Activated naive CD8-positive, alpha-beta T cell treated with anti-CD3 and anti-CD28 coated beads, Interleukin-2, amount 50 U/mL, for 16 hours (primary cell): Measurements from ENCODE around the gene SLC17A6.

Source experiments
- DNase-seq: peaks from one replicate; pipeline ENCODE4 v3.0.0-alpha.2; 2020; ENCODE audit warnings: low read depth, low spot score

Gene SLC17A6

GRCh38 chr11:22337596-22338485 is at the start of gene SLC17A6:
TSS of gene SLC17A6 (plus strand) at chr11:22338381. CDS start at chr11:22338534, 153 bp downstream.
- no peak for DNase-seq

GRCh38 chr11:22302368-22302767 is 35.8 kb upstream of the SLC17A6 start:
- DNase-seq, result no peak

- no peak for DNase-seq
These were observed 33.7 kb upstream of the SLC17A6 start for GRCh38 chr11:22304337-22304961.

GRCh38 chr11:22317656-22318055 is 20.5 kb upstream of the SLC17A6 start:
- no peak for DNase-seq

GRCh38 chr11:22331771-22332170 is 6.4 kb upstream of the SLC17A6 start:
- DNase-seq, result no peak

- no peak for DNase-seq
These were observed 1.6 kb upstream of the SLC17A6 start for GRCh38 chr11:22336587-22336986.

- no peak for DNase-seq
These were observed 1.4 kb downstream of the SLC17A6 start for GRCh38 chr11:22339611-22340010.

- no peak for DNase-seq
These were observed 2.1 kb downstream of the SLC17A6 start for GRCh38 chr11:22340235-22340634.

- DNase-seq, result no peak
These were observed 2.8 kb downstream of the SLC17A6 start for GRCh38 chr11:22340701-22341587.

GRCh38 chr11:22341588-22341931 is 3.4 kb downstream of the SLC17A6 start:
- DNase-seq, result no peak

GRCh38 chr11:22342211-22343031 is 4.2 kb downstream of the SLC17A6 start:
- DNase-seq, result no peak

GRCh38 chr11:22343032-22343324 is 4.8 kb downstream of the SLC17A6 start:
- DNase-seq, result no peak

GRCh38 chr11:22343371-22344032 is 5.3 kb downstream of the SLC17A6 start:
- DNase-seq, result no peak

- no peak for DNase-seq
These were observed 5.9 kb downstream of the SLC17A6 start for GRCh38 chr11:22344081-22344480.

- no peak for DNase-seq
These were observed 8.1 kb downstream of the SLC17A6 start for GRCh38 chr11:22346282-22346681.

GRCh38 chr11:22347857-22348487 is 9.8 kb downstream of the SLC17A6 start:
- no peak for DNase-seq

- no peak for DNase-seq
These were observed 11.3 kb downstream of the SLC17A6 start for GRCh38 chr11:22349491-22349890.

- no peak for DNase-seq
These were observed 21.1 kb downstream of the SLC17A6 start for GRCh38 chr11:22359295-22359694.

- no peak for DNase-seq
These were observed 33.0 kb downstream of the SLC17A6 start for GRCh38 chr11:22371160-22371559.

GRCh38 chr11:22387126-22387525 is 48.9 kb downstream of the SLC17A6 start:
- DNase-seq, result no peak
